Uterus (tissue), 2 donors: ENCODE results near the gene BTN1A1.

Experiments
- CTCF ChIP-seq, 4 experiments: fragments of 200-600 bp in 2 of 4; fragments of 450-650 bp in 2 of 4; sonication (generic) in 2 of 4; IDR thresholded peaks; one replicate each; pipeline ENCODE4 v1.5.1; 2016 to 2019; ENCODE audit warnings: antibody characterized with exemption in 4 of 4, mild to moderate bottlenecking in 2 of 4, moderate library complexity in 1 of 4
- POLR2A ChIP-seq, 2 donors: fragments of 450-650 bp; IDR thresholded peaks; one replicate each; pipeline ENCODE4 v1.6.1; 2016; ENCODE audit warnings: antibody characterized with exemption in 2 of 2, mild to moderate bottlenecking in 1 of 2, moderate library complexity in 1 of 2

GRCh38 chr6:26494117-26494516, 6.0 kb upstream of the BTN1A1 start:
- TF ChIP-seq CTCF (IDR thresholded peaks at IDR 0.05) (no peak), POLR2A (IDR thresholded peaks at IDR 0.05) (no peak)
